ENCODE data around the gene NKAIN2.

DNA sequence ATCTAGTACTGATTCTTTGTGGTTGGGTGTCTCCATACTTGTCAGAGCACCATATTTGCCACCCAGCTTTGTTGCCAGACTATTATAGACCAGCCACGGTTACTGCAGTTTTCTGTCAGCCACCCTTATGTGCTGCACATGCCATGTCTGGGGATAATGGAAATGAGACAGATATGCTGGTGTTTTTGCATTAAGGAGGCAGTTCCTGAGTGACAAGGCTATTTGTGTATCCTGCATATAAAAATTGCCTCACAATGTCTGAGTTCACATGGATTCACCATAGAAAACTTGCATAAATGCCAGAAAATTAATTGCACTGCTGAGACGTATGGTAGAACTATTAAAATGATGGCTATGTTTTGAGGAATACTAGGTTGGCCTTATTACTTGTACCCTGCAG lies 51.8 kb downstream of the NKAIN2 start:
- TF ChIP-seq, protein P1, sequence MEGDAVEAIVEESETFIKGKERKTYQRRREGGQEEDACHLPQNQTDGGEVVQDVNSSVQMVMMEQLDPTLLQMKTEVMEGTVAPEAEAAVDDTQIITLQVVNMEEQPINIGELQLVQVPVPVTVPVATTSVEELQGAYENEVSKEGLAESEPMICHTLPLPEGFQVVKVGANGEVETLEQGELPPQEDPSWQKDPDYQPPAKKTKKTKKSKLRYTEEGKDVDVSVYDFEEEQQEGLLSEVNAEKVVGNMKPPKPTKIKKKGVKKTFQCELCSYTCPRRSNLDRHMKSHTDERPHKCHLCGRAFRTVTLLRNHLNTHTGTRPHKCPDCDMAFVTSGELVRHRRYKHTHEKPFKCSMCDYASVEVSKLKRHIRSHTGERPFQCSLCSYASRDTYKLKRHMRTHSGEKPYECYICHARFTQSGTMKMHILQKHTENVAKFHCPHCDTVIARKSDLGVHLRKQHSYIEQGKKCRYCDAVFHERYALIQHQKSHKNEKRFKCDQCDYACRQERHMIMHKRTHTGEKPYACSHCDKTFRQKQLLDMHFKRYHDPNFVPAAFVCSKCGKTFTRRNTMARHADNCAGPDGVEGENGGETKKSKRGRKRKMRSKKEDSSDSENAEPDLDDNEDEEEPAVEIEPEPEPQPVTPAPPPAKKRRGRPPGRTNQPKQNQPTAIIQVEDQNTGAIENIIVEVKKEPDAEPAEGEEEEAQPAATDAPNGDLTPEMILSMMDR (conservative IDR thresholded peaks at IDR 0.05; ENCODE audit: low read depth, low read length), result no peak
- TF ChIP-seq EZH2 (IDR thresholded peaks at IDR 0.05; ENCODE audit: borderline replicate concordance, low read depth, low read length, poor library complexity, severe bottlenecking), result no peak
